ENCODE data around the gene BDNF.

DNA sequence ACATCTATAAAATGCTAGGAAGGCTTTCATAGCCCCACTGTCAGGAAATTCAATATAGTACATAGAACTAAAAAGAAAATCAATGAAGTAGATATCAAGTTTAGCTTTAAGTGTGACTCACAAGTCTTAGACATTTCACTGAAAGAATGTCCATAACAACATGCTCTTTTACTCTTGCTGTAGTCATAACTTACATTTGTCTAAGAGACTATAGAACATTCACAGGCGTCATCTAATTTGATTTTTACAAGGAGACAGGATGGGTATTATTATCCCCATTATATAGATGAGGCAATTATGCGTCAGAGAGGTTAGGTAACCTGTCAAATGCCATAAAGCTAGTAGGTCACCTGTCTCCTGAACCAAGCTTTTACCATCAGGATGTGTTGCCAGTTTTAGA lies 36.9 kb downstream of the BDNF start:
- TF ChIP-seq, protein P1, sequence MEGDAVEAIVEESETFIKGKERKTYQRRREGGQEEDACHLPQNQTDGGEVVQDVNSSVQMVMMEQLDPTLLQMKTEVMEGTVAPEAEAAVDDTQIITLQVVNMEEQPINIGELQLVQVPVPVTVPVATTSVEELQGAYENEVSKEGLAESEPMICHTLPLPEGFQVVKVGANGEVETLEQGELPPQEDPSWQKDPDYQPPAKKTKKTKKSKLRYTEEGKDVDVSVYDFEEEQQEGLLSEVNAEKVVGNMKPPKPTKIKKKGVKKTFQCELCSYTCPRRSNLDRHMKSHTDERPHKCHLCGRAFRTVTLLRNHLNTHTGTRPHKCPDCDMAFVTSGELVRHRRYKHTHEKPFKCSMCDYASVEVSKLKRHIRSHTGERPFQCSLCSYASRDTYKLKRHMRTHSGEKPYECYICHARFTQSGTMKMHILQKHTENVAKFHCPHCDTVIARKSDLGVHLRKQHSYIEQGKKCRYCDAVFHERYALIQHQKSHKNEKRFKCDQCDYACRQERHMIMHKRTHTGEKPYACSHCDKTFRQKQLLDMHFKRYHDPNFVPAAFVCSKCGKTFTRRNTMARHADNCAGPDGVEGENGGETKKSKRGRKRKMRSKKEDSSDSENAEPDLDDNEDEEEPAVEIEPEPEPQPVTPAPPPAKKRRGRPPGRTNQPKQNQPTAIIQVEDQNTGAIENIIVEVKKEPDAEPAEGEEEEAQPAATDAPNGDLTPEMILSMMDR (IDR thresholded peaks at IDR 0.05), result no peak
- no peak for TF ChIP-seq POLR2A (IDR thresholded peaks at IDR 0.05)
